WTC11 (cell line): Measurements from ENCODE around the gene MLC1.

ENCODE experiments used
- CTCF ChIP-seq: fragments of 200-600 bp; IDR thresholded peaks from 2 replicates; pipeline ENCODE4 v1.8.0; 2022; ENCODE audit warnings: antibody characterized with exemption
- EMX1 ChIP-seq: fragments of 250-450 bp; sonication (Bioruptor Pico); IDR thresholded peaks from 2 replicates; pipeline ENCODE4 v1.8.0; 2021; ENCODE audit warnings: mild to moderate bottlenecking
- FOXP4 ChIP-seq: sonication (generic); formaldehyde crosslinking; IDR thresholded peaks from 2 replicates; pipeline ENCODE4 v1.8.0; 2022; ENCODE audit warnings: mild to moderate bottlenecking, missing genetic modification reagents
- MAX ChIP-seq: sonication (generic); formaldehyde crosslinking; IDR thresholded peaks from 2 replicates; pipeline ENCODE4 v1.8.0; 2022; ENCODE audit warnings: mild to moderate bottlenecking, missing genetic modification reagents
- NR2C2 ChIP-seq: sonication (generic); formaldehyde crosslinking; IDR thresholded peaks from 2 replicates; pipeline ENCODE4 v1.8.0; 2022; ENCODE audit warnings: mild to moderate bottlenecking, missing genetic modification reagents
- SMAD4 ChIP-seq: sonication (generic); formaldehyde crosslinking; IDR thresholded peaks from 2 replicates; pipeline ENCODE4 v1.8.0; 2022; ENCODE audit warnings: mild to moderate bottlenecking, missing genetic modification reagents
- SP1 ChIP-seq: sonication (generic); formaldehyde crosslinking; conservative IDR thresholded peaks from 2 replicates; pipeline ENCODE4 v1.8.1; 2022; ENCODE audit warnings: missing genetic modification reagents
- TCF7 ChIP-seq: sonication (generic); formaldehyde crosslinking; IDR thresholded peaks from 2 replicates; pipeline ENCODE4 v1.8.0; 2022; ENCODE audit warnings: mild to moderate bottlenecking, low read depth, missing genetic modification reagents, moderate library complexity
- USF1 ChIP-seq: sonication (generic); formaldehyde crosslinking; IDR thresholded peaks from 2 replicates; pipeline ENCODE4 v1.8.0; 2022; ENCODE audit warnings: mild to moderate bottlenecking, missing genetic modification reagents

- TF ChIP-seq SMAD4 (CRISPR knock-in tag) (no peak), NR2C2 (CRISPR knock-in tag) (no peak), FOXP4 (CRISPR knock-in tag) (no peak), CTCF (no peak), EMX1 (CRISPR knock-in tag) (no peak), USF1 (no peak), SP1 (CRISPR knock-in tag) (no peak), MAX (CRISPR knock-in tag) (no peak), TCF7 (CRISPR knock-in tag) (no peak)
These were observed 40.6 kb downstream of the MLC1 start for GRCh38 chr22:50044485-50045118.
